GM12878 (cell line): ENCODE measurements around the gene EIF2B1. TPM values are rescaled to one million over a fixed set of nuclear protein-coding genes. Genes with fewer than 3 reads are reported as not detected.

ENCODE experiments used
- ATAC-seq: fragments of 200-7000 bp; cut with Tn5 transposase; 3 replicates; pipeline ENCODE4 v1.9.1; 2020; ENCODE audit warnings: mild to moderate bottlenecking, moderate library complexity
- BruUV-seq: library from RNA; stranded (reverse); fragments of 400-500 nt; replicated peaks from 2 replicates; lab custom pipeline; 2021; lab: Mats Ljungman, UMichigan
- CTCF ChIA-PET: fragments of 300-600 bp; sonication (Branson Sonifier 250); formaldehyde crosslinking; extraction: SDS; loops from one replicate; lab custom pipeline; 2021; ENCODE audit warnings: inconsistent platforms; lab: Yijun Ruan, JAX
- POLR2A ChIA-PET: fragments of 350-600 bp; formaldehyde crosslinking; extraction: SDS; loops from one replicate; lab custom pipeline; 2021; ENCODE audit warnings: inconsistent platforms; lab: Charles Lee
- RAD21 ChIA-PET: fragments of 300-600 bp; sonication (Branson Sonifier 250); formaldehyde crosslinking; loops from one replicate; lab custom pipeline; 2023; ENCODE audit warnings: antibody characterized with exemption; ENCODE audit not compliant: unreplicated experiment; lab: Charles Lee
- SMC1A ChIA-PET: fragments of 300-600 bp; sonication (Branson Sonifier 250); formaldehyde crosslinking; loops from one replicate; lab custom pipeline; 2023; ENCODE audit not compliant: unreplicated experiment, uncharacterized antibody; lab: Charles Lee
- DNase-seq: peaks from one replicate; pipeline ENCODE4 v3.0.0-alpha.2; 2011; ENCODE audit warnings: low read depth, low spot score
- FAIRE-seq: peaks from 3 replicates; lab custom pipeline; 2011; peaks lifted over from hg19 to GRCh38; lab: Jason Lieb, UNC
- H2AFZ ChIP-seq: 2 replicates; pipeline ENCODE4 v1.6.0; 2011; ENCODE audit warnings: low read depth, low read length, control low read depth; ENCODE audit not compliant: control insufficient read depth
- H3K27ac ChIP-seq: 2 replicates; pipeline ENCODE4 v1.5.1; 2011; ENCODE audit warnings: control low read depth; ENCODE audit not compliant: control insufficient read depth, insufficient read depth
- H3K27me3 ChIP-seq, 2 experiments: replicated peaks in 1 of 2; 2 replicates each; pipeline versions ENCODE4 v1.6.0 to v1.6.1; 2011; ENCODE audit warnings: low read length in 1 of 2; ENCODE audit not compliant: control insufficient read depth in 2 of 2, insufficient read depth in 2 of 2
- H3K36me3 ChIP-seq, 2 experiments: 2 replicates each; pipeline ENCODE4 v1.5.1; 2011; ENCODE audit warnings: low read length in 1 of 2; ENCODE audit not compliant: control insufficient read depth in 2 of 2, insufficient read depth in 2 of 2
- H3K4me1 ChIP-seq: 2 replicates; pipeline ENCODE4 v1.6.1; 2011; ENCODE audit warnings: mild to moderate bottlenecking, low read length, moderate library complexity, mixed read lengths; ENCODE audit not compliant: control insufficient read depth, insufficient read depth
- H3K4me2 ChIP-seq: 2 replicates; pipeline ENCODE4 v1.6.0; 2011; ENCODE audit warnings: control low read depth; ENCODE audit not compliant: control insufficient read depth, insufficient read depth
- H3K4me3 ChIP-seq: fragments of 200-600 bp; sonication (generic); 2 replicates; pipeline ENCODE4 v1.5.1; 2016
- H3K79me2 ChIP-seq: 2 replicates; pipeline ENCODE4 v1.6.0; 2011; ENCODE audit warnings: low read length; ENCODE audit not compliant: control insufficient read depth, insufficient read depth
- H3K9ac ChIP-seq: 2 replicates; pipeline ENCODE4 v1.8.0; 2011; ENCODE audit warnings: low read length, control low read depth, mixed read lengths; ENCODE audit not compliant: control insufficient read depth, insufficient read depth
- H3K9me3 ChIP-seq: replicated peaks from 3 replicates; pipeline ENCODE4 v1.5.1; 2011; ENCODE audit warnings: mild to moderate bottlenecking, low read length; ENCODE audit not compliant: control insufficient read depth, insufficient read depth
- H4K20me1 ChIP-seq: 2 replicates; pipeline ENCODE4 v1.6.0; 2011; ENCODE audit not compliant: control insufficient read depth, insufficient read depth
- CEBPB ChIP-seq, 2 experiments: fragments of 150-350 bp in 1 of 2; IDR thresholded peaks; 2 replicates each; pipeline ENCODE4 v1.6.1; 2012 to 2014; ENCODE audit warnings: low read depth in 2 of 2, low read length in 2 of 2, borderline replicate concordance in 1 of 2, inconsistent platforms in 1 of 2
- IKZF2 ChIP-seq, 2 experiments: fragments of 450-650 bp; IDR thresholded peaks; 2 replicates each; pipeline ENCODE4 v1.6.1; 2017; ENCODE audit warnings: mild to moderate bottlenecking in 2 of 2, moderate library complexity in 2 of 2
- KAT2A ChIP-seq: conservative IDR thresholded peaks from 2 replicates; pipeline ENCODE4 v1.6.1; 2011; ENCODE audit warnings: low read depth, low read length; ENCODE audit not compliant: control insufficient read depth
- LARP7 ChIP-seq: fragments of 450-650 bp; IDR thresholded peaks from 2 replicates; pipeline ENCODE4 v1.6.1; 2017; ENCODE audit warnings: mild to moderate bottlenecking
- NFXL1 ChIP-seq: fragments of 450-650 bp; IDR thresholded peaks from 2 replicates; pipeline ENCODE4 v1.6.1; 2017; ENCODE audit warnings: antibody characterized with exemption, mild to moderate bottlenecking, borderline replicate concordance
- PAX5 ChIP-seq: IDR thresholded peaks from 2 replicates; pipeline ENCODE4 v1.6.1; 2011; ENCODE audit warnings: low read depth, low read length, borderline replicate concordance
- RB1 ChIP-seq: fragments of 450-650 bp; formaldehyde crosslinking; IDR thresholded peaks from 2 replicates; pipeline ENCODE4 v1.6.1; 2017; ENCODE audit warnings: mild to moderate bottlenecking, borderline replicate concordance
- SREBF2 ChIP-seq: IDR thresholded peaks from 2 replicates; pipeline ENCODE4 v1.6.1; 2012; ENCODE audit warnings: mild to moderate bottlenecking, low read length
- TBL1XR1 ChIP-seq: IDR thresholded peaks from 2 replicates; pipeline ENCODE4 v1.6.1; 2012; ENCODE audit warnings: low read depth, low read length, improper control_type of control experiment
- TCF7 ChIP-seq: IDR thresholded peaks from 2 replicates; pipeline ENCODE4 v1.6.1; 2014; ENCODE audit warnings: antibody characterized with exemption, borderline replicate concordance
- WGBS: methylation state at CpG from one replicate; pipeline ENCODE4 v1.1.6; 2016; ENCODE audit warnings: low lambda C conversion rate; ENCODE audit not compliant: insufficient replicate concordance, insufficient coverage; ENCODE audit errors: missing lambda C conversion rate; 5-methylcytosine and 5-hydroxymethylcytosine counted together
- in situ Hi-C: fragments of 300-500 bp; cut with MboI; formaldehyde crosslinking; loops from 9 replicates; pipeline ENCODE4 v1.14.3; 2018; ENCODE audit warnings: mixed read lengths
- intact Hi-C: fragments of 100-400 bp; cut with micrococcal nuclease; formaldehyde crosslinking; loops from one replicate; pipeline ENCODE4 v1.14.2; 2022; ENCODE audit not compliant: unreplicated experiment
- polyA plus RNA-seq, 11 experiments: library from polyadenylated mRNA; depleted of rRNA in 4 of 11; unstranded in 6 of 11; stranded (reverse) in 5 of 11; fragments of >200 nt; fragmentation: Nextera tagmentation in 4 of 11; fragmentation: Illumina TruSeq in 1 of 11; extraction: Ambion mirVana in 4 of 11; extraction: Trizol in 1 of 11; gene quantifications; 1 replicate in 1 of 11; 2 replicates in 10 of 11; pipeline versions ENCODE4 v1.2.1 to v1.2.3, GENCODE V29; 2011 to 2016; ENCODE audit warnings: inconsistent platforms in 2 of 11, missing spikeins in 2 of 11, low read depth in 1 of 11
- total RNA-seq, 4 experiments: library from RNA; depleted of rRNA in 3 of 4; stranded (reverse); fragments of >200 nt in 3 of 4; fragmentation: Illumina TruSeq in 1 of 4; extraction: Trizol in 1 of 4; gene quantifications; 2 replicates each; pipeline versions ENCODE4 v1.2.1 to v1.2.3, GENCODE V29; 2013 to 2021
- TF ChIP-seq, protein P1 (sequence below): fragments of 450-650 bp; IDR thresholded peaks from 2 replicates; pipeline ENCODE4 v1.6.1; 2016; ENCODE audit warnings: mild to moderate bottlenecking
- TF ChIP-seq, protein P2 (sequence below): IDR thresholded peaks from 2 replicates; pipeline ENCODE4 v1.6.1; 2012; ENCODE audit warnings: improper control_type of control experiment, low read depth, low read length; ENCODE audit not compliant: insufficient replicate concordance

Gene EIF2B1
- total and polyA plus RNA-seq, 10 of the 15 experiments (the other 5 are each of a cell fraction or from before 2014, with no cell fraction given): 17.6 to 131 (median 49.1) TPM

DNA sequence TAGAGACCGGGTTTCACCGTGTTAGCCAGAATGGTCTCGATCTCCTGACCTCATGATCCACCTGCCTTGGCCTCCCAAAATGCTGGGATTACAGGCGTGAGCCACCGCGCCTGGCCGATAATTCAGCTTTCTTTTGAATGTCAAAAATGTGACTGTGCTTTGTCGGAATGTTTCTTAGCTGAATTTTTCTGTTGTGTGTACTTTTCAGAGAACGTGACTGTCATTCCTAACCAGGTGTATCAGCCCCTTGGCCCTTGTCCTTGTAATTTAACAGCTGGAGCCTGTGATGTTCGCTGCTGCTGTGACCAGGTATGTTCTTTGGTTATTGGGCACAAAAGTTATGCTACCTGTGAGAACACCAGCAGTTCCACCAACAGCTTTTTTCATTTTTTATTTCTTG lies 45.5 kb upstream of the EIF2B1 start (continued):
- TF ChIP-seq, protein P1, sequence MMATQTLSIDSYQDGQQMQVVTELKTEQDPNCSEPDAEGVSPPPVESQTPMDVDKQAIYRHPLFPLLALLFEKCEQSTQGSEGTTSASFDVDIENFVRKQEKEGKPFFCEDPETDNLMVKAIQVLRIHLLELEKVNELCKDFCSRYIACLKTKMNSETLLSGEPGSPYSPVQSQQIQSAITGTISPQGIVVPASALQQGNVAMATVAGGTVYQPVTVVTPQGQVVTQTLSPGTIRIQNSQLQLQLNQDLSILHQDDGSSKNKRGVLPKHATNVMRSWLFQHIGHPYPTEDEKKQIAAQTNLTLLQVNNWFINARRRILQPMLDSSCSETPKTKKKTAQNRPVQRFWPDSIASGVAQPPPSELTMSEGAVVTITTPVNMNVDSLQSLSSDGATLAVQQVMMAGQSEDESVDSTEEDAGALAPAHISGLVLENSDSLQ: no peak

DNA sequence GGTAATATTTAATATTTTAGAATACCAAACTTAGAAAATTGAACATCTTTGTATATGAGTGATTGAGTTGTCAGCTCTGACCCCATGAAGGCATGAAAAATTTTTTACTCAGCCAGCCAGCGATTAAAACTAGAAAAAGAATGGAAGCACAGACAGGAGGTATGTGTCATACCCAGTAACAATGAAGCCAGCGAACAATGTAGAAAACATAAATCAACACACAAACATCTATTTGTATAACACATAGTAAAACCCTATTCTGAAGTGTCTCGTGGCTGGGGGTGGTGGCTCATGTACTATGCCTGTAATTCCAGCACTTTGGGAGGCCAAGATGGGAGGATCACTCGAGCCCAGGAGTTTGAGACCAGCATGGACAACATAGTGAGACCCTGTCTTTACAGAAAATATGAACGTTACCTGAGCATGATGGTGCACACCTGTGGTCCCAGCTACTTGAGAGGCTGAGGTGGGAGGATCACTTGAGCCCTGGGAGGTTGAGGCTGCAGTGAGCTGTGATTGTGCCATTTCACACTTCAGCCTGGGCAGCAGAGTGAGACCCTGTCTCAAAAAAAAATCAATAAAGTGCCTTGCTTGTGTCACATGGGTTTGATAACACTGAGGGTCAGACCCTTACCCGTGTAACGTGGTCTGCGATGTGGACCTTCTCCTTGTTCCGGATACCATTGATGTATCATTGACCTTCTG lies 43.3 kb upstream of the EIF2B1 start:
- Histone ChIP-seq H4K20me1 (no peaks in the 10 kb centered on the region), H3K9ac (no peak overlapping the region), H3K27me3 (no peaks in the 10 kb centered on the region), H3K4me3 (no peak overlapping the region), H3K4me2 (no peak overlapping the region), H3K79me2 (no peaks in the 10 kb centered on the region), H3K4me1 (peaks cover 8% of the 10 kb centered on the region), H3K9me3 (no peaks in the 10 kb centered on the region), H3K27ac (no peak overlapping the region), H3K36me3 (no peaks in the 10 kb centered on the region), H2AFZ (no peak overlapping the region)
- FAIRE-seq (no peak), ATAC-seq (no peak), DNase-seq (no peak)
- in situ Hi-C loops (no loop called here), intact Hi-C loops (no loop called here)
- WGBS: 91% methylated on average over 9 of the region's 9 CpGs
- ChIA-PET POLR2A (interaction anchor here (0.8 kb wide), 1 partner anchor 487 kb away, joined by 3 read pairs; no protein-coding TSS in a partner anchor), RAD21 (no interaction called here), CTCF (no interaction called here), SMC1A (interaction anchor here (1.1 kb wide), 1 partner anchor 16 kb away, joined by 4 read pairs; no protein-coding TSS in a partner anchor)
- BruUV-seq: no TSS peak
- TF ChIP-seq KAT2A (no peak), CEBPB (IDR thresholded peaks at IDR 0.05; ENCODE audit: borderline replicate concordance in 1 of 2, low read depth in 2 of 2, low read length in 2 of 2) (no peak), RB1 (no peak), TBL1XR1 (no peak), SREBF2 (no peak), PAX5 (no peak), IKZF2 (IDR thresholded peaks at IDR 0.05) (no peak), NFXL1 (no peak), TCF7 (no peak), LARP7 (no peak)
- TF ChIP-seq, protein P2, sequence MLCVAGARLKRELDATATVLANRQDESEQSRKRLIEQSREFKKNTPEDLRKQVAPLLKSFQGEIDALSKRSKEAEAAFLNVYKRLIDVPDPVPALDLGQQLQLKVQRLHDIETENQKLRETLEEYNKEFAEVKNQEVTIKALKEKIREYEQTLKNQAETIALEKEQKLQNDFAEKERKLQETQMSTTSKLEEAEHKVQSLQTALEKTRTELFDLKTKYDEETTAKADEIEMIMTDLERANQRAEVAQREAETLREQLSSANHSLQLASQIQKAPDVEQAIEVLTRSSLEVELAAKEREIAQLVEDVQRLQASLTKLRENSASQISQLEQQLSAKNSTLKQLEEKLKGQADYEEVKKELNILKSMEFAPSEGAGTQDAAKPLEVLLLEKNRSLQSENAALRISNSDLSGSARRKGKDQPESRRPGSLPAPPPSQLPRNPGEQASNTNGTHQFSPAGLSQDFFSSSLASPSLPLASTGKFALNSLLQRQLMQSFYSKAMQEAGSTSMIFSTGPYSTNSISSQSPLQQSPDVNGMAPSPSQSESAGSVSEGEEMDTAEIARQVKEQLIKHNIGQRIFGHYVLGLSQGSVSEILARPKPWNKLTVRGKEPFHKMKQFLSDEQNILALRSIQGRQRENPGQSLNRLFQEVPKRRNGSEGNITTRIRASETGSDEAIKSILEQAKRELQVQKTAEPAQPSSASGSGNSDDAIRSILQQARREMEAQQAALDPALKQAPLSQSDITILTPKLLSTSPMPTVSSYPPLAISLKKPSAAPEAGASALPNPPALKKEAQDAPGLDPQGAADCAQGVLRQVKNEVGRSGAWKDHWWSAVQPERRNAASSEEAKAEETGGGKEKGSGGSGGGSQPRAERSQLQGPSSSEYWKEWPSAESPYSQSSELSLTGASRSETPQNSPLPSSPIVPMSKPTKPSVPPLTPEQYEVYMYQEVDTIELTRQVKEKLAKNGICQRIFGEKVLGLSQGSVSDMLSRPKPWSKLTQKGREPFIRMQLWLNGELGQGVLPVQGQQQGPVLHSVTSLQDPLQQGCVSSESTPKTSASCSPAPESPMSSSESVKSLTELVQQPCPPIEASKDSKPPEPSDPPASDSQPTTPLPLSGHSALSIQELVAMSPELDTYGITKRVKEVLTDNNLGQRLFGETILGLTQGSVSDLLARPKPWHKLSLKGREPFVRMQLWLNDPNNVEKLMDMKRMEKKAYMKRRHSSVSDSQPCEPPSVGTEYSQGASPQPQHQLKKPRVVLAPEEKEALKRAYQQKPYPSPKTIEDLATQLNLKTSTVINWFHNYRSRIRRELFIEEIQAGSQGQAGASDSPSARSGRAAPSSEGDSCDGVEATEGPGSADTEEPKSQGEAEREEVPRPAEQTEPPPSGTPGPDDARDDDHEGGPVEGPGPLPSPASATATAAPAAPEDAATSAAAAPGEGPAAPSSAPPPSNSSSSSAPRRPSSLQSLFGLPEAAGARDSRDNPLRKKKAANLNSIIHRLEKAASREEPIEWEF: no peak
